Right forelimb (tissue), 1 donor: ENCODE results near the gene LMO7.
"Not testable (repeated sequence)": the region's sequence is repeated elsewhere in the genome, so short reads cannot be mapped to it uniquely, and the experiment has no call there.

Experiments used
- DNase-seq: peaks from one replicate; pipeline ENCODE4 v3.0.0-alpha.2; 2018

Gene LMO7

DNA sequence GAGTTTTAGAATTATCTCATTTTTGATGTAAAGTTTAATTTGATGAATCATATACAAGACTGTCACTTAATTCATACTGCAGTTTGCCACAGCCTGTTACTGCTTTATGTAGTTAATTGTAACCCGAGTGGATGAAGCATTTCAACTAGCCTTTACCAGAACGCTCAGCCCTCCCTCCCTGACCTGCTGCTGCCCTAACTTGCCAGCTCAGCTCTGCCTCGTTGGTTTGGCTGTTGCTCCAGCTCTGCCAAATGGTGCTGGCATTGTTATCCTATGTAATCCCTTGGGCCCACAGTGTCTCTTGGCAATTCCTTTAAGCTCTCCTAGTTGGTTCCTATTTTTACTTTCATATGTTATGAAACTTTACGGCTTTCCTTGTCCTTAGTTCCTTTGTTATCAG lies 113.3 kb downstream of the LMO7 start:
- DNase-seq, result no peak

DNA sequence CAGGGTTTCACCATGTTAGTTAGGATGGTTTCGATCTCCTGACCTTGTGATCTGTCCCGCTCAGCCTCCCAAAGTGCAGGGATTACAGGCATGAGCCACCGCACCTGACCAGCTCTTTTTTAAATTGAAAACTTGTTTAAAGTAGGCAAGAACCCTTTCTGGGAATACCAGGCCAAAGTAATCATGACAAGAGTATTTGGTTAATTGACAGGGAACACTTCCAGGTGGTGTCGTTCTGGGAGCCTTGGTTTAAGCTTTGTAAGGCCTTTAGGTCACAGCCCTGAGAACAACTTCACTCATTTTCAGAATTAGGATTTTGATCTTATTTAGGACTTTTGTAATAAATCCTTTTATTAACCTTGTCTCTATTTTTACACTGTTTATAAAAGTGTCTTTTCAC lies 115.2 kb downstream of the LMO7 start:
- DNase-seq, result no peak

DNA sequence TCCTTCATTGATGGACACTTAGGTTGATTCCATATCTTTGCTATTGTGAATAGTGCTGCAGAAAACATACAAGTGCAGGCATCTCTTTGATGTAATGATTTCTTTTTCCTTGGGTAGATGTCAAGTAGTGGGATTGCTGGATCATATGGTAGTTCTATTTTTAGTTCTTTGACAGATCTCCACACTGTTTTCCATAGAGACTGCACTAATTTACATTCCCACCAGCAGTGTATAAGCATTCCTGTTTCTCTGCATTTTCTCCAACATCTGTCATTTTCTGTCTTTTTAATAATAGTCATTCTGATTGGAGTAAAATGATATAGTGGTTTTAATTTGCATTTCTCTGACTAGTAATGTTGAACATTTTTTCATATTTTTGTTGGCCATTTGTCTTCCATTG lies 116.7 kb downstream of the LMO7 start:
- no peak for DNase-seq

DNA sequence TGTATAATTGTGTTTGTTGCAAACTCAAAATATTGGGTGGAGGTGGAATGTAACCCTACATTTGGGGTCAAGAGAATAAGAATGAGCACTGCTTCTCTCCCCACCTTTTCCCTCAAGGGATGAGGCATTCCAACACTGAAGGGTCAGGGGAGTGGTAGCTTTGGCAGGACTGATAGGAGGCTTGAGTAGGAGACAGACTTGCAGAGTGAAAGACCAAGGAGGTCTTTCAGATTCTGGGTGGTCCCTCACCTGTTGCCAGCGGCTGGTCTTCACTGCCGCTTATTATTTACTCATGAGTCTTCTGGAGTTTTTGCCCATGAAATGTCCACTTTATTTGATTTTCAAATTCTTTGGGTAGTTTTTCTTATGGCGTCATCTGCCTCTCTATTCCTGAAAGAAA lies 118.8 kb downstream of the LMO7 start:
- no peak for DNase-seq

DNA sequence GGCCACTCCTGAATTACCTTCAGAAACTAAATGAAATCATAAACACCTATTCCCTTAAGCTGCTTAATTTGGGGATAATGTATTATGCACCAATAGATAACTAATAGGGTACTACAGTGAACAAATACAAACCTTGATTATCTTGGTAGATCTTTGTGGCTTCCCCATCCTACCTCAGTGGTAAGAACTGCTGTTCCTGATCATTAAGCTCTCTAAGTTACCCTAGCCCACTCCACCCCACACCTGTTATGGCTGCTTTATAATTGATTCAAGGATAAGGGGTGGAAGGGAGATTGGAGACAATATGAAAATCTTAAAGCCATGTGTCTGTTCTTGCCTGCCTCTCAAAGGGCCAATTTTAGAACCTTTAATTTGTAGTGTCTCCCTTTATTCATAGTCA lies 121.2 kb downstream of the LMO7 start:
- no peak for DNase-seq

DNA sequence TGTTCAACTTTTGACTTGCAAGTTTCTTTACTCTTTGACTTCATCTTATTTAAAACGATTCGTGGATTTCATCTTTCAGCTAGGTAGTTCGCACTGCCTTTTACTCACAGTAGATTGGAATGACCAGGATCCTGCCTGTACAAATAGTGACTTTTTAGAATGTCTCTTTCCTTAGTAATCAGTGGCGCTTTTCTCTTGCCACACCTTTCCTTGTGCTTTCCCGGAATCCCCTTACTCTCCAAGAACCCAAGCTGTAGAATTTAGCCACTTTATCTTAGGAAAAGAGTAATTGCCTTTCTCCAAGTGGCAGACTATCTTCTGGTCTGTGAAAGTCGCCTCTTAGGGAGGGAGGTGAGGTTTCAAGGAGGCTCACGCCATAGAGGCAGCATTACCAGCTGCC lies 123.4 kb downstream of the LMO7 start:
- no peak for DNase-seq

DNA sequence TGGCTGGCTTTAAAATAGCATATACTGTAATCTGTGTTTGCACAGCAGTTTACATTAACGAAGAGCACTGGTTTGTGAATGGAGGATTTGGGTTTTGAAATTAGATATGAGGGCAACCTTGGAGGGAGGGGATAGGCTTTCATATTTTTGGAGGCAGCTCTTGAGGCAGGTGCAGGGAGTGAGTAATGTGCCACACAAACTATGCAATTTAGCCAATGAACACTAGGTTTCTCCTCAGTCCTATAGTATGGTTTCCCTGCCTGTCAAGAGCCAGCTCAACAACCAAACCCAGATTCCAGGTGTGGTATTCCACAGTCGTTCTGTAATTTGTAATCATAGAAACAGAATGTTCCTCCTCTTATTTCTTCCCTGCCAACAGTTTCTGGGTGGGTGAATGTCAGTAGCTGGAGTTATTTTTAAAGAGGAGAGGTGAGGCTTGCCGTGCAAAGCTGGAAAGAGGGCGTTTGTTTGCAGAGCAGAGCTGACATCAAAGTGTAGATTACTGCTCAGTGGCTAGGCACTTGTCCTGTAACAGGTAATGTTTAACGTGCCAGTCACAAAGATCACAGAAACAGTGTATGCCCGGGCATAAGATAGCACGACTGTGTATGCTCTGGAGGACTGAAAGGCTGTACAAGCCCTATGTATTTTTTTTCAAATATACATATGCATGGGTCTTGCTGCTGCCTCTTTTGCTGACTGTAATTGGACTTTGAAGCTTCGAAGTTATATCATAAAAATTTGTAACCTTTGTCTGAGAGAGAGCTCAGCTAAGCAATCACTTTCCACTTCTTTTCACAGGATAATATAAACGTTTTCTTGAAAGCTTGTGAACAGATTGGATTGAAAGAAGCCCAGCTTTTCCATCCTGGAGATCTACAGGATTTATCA lies 124.2 kb downstream of the LMO7 start:
- no peak for DNase-seq

DNA sequence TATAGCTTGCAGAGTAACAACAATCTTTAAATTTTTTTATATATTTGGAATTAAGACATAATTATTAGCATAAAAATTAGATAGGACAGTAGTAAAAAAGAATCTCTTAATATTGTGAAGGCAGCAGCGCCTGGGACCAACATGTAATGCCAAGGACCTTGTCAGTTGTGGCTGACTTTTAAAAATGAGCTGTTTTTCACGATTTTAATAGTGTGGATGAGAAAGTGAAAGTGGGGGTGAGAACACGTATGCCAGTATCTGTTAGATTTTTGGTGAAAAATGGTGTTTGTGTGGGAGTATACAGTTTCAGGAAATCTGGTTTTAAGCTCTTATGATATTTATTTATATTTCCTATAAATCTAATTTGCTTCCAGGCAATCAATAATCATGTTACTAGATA lies 125.2 kb downstream of the LMO7 start:
- no peak for DNase-seq

DNA sequence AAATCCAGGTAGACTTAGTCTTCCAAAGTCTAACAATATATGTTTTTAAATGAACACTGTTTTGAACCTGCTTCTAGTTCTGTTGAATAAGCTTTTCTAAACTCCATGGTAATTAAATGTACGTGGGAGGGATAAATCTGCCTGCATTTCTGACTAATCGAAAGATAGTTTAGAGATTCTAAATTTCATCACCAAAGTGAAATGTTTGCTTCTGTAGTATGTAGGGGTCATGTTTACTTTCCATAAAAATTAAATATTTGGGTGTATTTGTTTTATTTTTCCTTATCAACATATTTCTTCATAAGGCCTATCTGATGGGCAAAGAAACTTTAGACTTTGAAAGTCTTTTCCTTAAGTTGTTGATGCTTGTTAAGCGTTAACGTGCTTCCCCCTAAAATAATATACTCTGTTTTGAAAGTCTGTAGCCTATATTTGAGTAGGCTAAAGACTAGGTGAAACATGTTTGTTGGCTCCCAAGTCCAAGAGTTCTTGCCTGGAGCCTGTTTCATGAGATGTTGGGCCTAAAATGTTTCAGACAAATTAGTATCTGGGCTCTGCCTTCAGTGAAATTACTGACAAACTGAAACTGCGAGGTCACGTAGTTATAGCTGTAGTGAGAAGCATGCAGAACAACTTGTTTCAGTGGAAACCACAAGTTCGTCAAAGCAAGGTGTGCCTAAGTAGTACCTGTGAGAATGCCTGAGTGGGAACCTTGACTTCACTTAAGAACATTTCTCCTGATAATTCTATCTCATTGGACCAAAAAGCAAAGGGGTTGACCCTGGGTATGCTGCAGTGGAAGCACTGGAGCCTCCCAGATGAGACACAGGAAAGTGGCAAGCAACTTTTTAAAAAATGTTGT lies 126.2 kb downstream of the LMO7 start:
- no peak for DNase-seq

DNA sequence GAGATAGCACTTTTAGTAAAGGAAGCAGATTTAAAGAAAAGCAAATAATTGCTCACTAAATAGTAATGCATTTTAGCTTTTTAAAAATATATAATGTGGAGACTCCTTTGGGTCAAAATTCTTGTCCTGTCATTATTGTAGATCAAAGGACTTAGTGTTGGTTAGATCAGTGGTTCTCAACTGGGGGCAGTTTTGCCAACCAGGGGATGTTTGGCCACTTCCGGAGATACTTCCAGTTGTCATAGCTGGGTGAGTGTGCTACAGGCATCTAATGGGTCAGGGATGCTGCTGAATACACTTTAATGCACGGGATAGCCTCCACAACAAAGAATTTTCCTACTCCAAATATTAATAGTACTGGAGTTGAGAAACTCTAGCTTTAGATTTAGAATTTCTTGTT lies 126.8 kb downstream of the LMO7 start:
- DNase-seq, result no peak

DNA sequence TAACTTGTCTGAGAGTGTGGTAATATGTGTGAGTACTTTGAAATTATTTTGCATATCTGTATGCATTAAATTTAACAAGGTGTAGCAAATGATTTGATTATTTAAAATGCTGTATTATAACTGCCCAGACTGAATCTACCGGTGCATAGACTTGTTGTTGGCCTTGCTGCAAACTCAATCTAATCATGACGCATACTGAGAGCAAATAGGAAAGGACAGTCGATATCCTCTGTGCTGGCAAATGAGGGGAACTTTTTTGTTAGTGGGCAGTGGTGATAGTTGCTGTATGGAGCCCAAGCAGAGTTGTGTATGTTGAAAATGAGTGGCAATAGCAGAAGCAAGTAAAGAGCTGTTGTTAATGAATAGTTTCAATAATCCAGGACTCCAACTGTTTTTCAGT lies 127.4 kb downstream of the LMO7 start:
- no peak for DNase-seq

DNA sequence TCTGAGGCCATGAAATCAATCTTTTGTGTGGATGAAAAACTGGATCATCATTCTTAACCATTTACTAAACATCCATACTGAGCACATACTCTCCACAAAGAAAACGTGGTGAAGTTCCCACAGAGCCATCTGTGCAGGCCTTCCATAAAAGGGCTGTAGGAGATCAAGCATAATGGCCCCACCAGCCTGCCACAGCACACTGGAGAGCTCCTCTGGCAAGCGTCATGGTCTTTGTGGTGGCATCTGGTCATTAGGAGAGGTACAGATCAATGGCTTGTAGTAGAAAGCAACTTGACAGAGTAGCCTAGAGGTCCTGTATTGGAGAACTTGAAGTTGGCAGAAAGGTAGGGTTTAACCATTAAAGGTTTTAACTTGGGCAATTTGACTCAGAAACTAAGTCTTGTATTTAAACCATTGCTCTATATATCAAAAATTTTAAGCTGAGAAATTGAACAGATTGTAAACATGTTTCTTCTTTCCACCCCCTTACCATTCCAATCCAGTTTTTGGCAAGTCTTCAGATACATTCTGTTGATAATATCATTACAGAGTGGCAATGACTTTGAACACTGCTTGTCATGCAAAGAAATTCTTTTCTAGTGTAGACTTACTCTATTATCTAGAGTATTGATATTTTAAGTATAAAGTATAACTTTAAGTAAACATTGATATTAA lies 128.3 kb downstream of the LMO7 start:
- DNase-seq, result no peak

DNA sequence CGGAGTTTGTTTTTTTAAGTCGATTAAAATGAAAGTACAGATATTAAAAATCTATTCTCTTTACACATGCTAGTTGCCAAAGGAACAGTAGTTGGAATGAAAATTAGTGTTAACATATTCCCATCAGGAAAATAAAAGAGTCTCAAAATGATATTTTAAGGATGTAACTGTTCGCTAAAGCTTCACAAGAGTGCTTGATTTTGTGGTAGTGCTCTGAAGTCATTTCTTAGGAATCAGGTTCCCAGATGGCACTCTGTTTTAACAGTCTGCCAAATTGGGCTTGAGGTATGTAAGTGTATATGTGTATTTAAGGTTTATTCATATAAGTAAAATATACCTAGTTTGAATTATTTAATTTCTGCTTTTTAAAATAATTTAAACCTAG lies 128.8 kb downstream of the LMO7 start:
- DNase-seq, result no peak

DNA sequence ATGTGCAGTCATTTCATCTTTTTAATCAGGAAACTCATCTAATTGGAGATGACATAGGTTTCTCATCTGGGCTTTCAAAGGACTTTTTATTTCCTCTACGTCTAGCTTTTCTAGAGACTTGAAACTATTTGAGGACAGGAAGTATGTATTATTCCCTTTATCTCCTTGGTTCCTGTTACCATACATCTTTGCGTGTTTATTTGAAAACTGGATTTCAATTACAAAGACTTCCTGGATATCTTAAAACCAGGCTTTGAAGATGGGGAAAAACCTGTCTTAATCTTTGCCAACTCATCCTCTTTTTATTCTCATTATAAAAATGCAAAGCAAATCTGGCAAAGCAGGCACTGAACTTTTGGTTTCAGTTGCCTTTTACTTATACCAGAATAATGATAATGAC lies 130.5 kb downstream of the LMO7 start:
- DNase-seq, result no peak

DNA sequence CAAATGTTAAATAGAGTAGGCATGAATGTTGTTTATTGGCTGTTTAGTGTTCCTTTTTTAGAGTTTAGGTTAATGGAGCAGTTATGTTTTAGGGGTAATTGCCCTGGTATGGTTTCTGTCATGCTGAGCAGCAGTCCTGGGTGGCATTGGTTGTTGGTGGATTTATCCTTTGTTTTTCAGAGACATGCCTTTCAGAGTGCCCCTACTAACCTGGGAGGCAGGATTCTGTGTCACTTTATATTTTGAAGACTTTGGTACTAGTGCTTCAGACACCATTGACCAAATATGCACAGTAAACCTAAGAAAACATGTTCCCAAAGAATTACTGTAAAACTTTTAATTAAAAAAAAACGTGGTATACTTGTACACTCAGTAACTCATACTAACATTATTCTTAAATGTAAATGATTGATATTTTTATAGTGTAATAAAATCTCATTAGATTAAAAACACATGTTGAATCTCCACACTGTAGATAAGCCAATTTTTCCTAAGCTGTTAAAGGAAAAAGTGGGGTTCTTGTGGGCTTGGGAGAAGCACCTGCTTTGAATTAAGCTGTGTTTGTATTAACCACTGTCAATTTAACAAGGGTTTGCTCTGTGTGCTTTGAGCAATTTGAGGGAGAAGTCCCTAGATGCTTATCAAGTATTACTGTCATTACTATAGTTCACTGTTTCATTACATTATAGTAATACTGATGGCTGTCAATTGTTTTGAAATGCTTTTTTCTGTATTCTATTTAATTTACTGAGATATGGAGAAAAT lies 133.2 kb downstream of the LMO7 start:
- DNase-seq, result no peak

DNA sequence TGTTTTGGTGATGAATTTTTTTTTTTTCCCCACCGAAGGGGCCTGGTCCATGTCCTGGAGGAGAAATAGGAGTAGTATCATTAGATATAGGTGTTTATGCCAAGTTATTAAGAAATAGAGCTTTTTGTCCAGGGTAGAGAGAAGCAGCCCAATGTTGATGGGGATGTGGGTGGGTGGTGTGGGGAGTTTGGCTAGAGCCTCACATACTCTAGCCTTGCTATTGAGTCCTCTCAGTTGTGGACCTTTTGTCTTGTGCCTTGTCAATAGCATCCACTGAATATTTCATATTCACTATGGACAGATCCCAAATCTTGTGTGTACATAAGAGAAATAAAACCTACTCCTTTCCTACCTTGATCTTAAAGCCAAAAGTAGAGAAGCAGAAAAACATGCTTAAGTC lies 134.0 kb downstream of the LMO7 start:
- no peak for DNase-seq

DNA sequence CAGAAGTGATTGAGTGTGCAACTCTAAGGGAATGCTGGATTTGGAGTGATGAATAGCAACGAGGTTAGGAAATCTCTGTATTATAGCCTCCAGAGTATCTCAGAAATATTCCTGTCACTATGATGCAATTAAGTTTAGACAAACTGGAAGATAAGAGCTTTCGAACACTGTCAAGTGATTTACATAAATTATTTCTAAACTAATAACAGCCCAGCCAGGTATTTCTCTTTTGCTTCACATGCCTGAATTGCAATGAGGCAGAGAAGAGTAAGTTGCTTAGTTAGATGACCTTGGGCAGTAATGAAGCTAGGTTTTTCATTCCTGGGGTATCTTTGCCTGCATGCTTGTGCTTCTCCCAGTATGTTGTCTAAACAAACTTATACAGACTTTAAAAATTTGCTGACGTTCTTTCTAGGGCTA lies 134.5 kb downstream of the LMO7 start:
- no peak for DNase-seq

DNA sequence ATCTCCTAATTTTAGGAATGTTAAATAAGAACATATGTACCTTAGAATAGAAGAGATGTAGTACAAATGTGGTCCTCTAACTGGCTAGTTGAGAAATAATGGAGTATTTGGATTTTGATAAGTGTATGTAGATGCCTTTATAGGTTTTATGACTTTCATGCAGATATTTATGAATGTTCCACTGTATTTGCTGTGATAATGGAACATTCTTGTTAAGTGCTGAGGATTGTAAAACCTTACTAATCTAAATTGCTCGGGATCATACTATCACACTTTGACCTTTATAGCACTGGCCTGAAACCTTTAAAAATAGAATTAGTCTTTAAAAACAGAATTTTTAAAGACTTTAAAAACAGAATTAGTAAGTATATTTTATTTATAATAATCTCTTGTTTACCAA lies 135.1 kb downstream of the LMO7 start:
- no peak for DNase-seq

DNA sequence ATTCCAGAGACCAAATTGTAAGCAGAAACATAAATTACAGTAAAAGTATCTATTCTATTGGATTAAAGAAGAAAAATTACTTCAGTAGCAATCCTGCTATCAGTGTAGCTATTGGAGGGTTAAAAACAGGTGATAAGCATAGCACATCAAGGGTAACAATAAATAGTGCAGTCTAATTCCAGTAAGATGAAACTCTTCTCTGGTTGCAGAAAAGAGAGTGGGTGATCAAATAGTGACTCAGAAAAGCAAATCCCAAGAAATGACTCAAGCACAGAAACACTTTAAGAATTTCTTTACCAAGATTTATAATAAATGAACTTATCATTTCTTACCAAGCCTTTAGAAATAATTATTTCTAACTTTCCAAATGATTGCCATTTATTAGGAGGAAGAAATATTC lies 135.7 kb downstream of the LMO7 start:
- no peak for DNase-seq

DNA sequence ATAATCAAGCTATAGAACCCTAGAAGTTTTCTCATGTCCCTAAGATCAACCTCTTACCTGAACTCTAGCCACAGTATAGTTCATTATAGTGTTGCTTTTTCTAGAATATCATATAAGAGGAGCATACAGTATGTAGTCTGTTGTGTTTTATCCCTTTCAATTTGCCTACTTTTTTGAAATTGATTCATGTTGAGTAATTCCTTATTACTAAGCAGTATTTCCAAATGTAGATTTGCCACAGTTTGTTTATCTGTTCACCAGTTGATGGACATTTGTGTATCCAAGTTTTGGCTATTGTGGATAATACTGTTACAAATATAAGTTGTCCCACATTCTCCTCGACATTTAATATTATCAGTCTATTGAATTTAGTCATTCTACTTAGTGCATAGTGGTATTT lies 138.0 kb downstream of the LMO7 start:
- DNase-seq, result no peak

DNA sequence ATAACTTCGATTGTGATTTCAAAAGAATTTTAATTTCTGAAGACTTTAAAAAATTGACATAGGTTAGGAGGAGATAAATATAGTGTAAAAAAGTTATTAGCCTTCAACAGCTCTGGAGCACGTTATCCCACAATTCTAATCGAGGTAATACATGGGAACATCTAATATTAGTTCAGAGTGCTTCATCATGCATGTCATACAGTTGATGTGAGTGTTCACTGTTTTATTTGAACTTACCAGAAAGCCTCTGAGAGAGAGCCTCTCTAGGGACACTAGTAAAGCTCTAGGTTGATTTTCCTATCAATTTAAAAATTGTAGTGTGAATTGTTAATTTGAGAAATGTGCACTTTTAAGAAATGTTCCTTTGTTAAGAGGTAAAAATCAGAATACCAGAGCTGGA lies 140.4 kb downstream of the LMO7 start:
- no peak for DNase-seq

DNA sequence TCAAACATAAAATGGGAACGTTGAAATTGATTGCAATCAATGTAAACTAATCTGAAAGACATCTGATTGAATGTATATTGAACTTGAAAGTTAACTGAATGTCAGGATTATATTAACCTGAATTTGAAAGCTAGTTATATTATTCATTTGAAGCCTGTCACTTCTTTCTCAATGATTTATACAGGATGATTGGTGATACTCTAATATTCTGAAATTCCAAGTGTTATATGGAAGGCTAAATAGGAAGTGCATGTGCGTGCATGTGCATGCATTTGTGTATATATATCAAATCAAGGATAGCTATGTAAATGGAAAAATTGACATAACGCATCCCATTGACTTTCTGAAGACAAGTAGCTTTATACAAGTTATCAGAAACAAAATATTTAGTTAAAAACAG lies 143.3 kb downstream of the LMO7 start:
- no peak for DNase-seq

DNA sequence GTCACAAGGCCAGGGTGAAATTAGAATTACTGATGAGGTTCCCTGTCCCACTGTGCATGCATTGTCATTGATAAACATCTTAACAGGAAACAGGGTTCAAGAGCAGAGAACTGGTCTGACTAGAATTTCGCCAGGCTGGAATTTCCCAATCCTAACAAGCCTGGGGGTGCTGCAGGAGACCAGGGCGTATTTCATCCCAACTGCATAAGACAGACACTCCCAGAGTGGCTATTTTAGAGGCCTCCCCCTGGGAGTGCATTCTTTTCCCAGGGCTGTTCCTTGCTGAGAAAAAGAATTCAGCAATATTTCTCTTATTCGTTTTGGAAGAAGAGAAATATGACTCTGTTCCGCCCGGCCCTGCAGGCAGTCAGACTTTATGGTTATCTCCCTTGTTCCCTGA lies 144.0 kb downstream of the LMO7 start:
- not testable (repeated sequence) for DNase-seq
